Cardiac muscle cell (in vitro differentiated cells and primary cell): ENCODE measurements around the gene RSBN1L. TPM values are rescaled to one million over a fixed set of nuclear protein-coding genes. Genes with fewer than 3 reads are reported as not detected.

Source experiments
- DNase-seq, 2 donors: peaks; one replicate each; pipeline versions ENCODE4 v3.0.0 to v3.0.0-alpha.2; 2010 to 2017; ENCODE audit warnings: low read depth in 1 of 2, low spot score in 1 of 2
- H3K27ac ChIP-seq: fragments of 200-600 bp; sonication (generic); 2 replicates; pipeline ENCODE4 v1.5.1; 2016
- H3K27me3 ChIP-seq: fragments of 200-600 bp; sonication (generic); 2 replicates; pipeline ENCODE4 v1.6.0; 2016; ENCODE audit warnings: control low read depth
- H3K36me3 ChIP-seq: fragments of 200-600 bp; sonication (generic); 2 replicates; pipeline ENCODE4 v1.5.1; 2016; ENCODE audit warnings: control low read depth
- H3K4me1 ChIP-seq: fragments of 200-600 bp; sonication (generic); 2 replicates; pipeline ENCODE4 v1.8.1; 2017; ENCODE audit warnings: low read depth, mild to moderate bottlenecking, mixed run types
- H3K4me3 ChIP-seq: fragments of 200-600 bp; sonication (generic); 2 replicates; pipeline ENCODE4 v1.5.1; 2016; ENCODE audit warnings: mild to moderate bottlenecking
- H3K9me3 ChIP-seq: fragments of 200-600 bp; sonication (generic); 2 replicates; pipeline ENCODE4 v1.5.1; 2017; ENCODE audit warnings: low read depth, mild to moderate bottlenecking, control low read depth
- CTCF ChIP-seq: IDR thresholded peaks from 2 replicates; pipeline ENCODE4 v1.5.1; 2012; ENCODE audit warnings: low read depth, mild to moderate bottlenecking, low read length
- polyA plus RNA-seq: library from polyadenylated mRNA; unstranded; fragments of >200 nt; fragmentation: Nextera tagmentation; extraction: Ambion mirVana; gene quantifications from 2 replicates; pipeline ENCODE4 v1.2.1, GENCODE V29; 2016
- total RNA-seq: library from RNA; depleted of rRNA; stranded (reverse); fragments of >200 nt; gene quantifications from 2 replicates; pipeline ENCODE4 v1.2.3, GENCODE V29; 2016

The RSBN1L gene
- total and polyA plus RNA-seq, 2 experiments from 2014 or later = 6.6 to 13.6 TPM

GRCh38 chr7:77831481-77831880 is 135.2 kb downstream of the RSBN1L start:
- Histone ChIP-seq H3K27me3 (no peaks in the 10 kb centered on the region), H3K9me3 (no peaks in the 10 kb centered on the region), H3K27ac (no peak overlapping the region), H3K4me1 (peaks cover 31% of the 10 kb centered on the region), H3K4me3 (no peak overlapping the region), H3K36me3 (no peaks in the 10 kb centered on the region)
- DNase-seq = no peak
- no peak for TF ChIP-seq CTCF

GRCh38 chr7:77831953-77832352 is 135.7 kb downstream of the RSBN1L start:
- Histone ChIP-seq H3K36me3 (no peaks in the 10 kb centered on the region), H3K9me3 (no peaks in the 10 kb centered on the region), H3K27me3 (no peaks in the 10 kb centered on the region), H3K4me3 (no peak overlapping the region), H3K4me1 (peaks cover 33% of the 10 kb centered on the region), H3K27ac (peak overlapping the region; percentile 26)
- no peak for DNase-seq
- TF ChIP-seq CTCF = no peak

Other genes with a start within 250 kb of the RSBN1L start
- gene PTPN12, start 159.2 kb upstream of the RSBN1L start, total RNA-seq = 19.3 and 20.4 TPM in 2 replicates
- 13.4 and 24.1 TPM in 2 replicates for gene PTPN12, start 159.2 kb upstream of the RSBN1L start, polyA plus RNA-seq
- 10.6 and 12.6 TPM in 2 replicates for gene TMEM60, start 102.0 kb downstream of the RSBN1L start, total RNA-seq
- gene TMEM60, start 102.0 kb downstream of the RSBN1L start, polyA plus RNA-seq = 42.6 and 44.4 TPM in 2 replicates
- gene PHTF2, start 102.3 kb downstream of the RSBN1L start, total RNA-seq = 27.7 and 36.6 TPM in 2 replicates
- gene PHTF2, start 102.3 kb downstream of the RSBN1L start, polyA plus RNA-seq = 28.4 and 49.9 TPM in 2 replicates